ENCODE data around the gene TRPM3.

DNA sequence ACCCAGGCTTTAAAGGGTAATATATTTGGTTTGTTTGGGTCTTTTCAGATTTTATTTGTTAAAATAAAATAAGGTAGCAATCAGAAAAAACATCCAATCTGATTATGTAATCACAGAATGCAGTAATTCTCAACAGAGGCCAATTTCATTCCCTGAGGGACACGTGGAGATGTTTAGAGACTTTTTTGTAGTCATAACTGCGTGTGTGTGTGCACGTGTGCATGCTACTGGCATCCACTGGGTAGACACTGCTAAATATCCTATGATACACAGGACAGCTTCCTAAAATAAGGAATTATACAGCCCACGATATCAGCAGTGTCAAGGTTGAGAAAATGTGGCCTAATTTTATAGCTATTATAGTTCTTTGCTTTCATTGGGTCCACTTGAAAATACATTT, 526.2 kb downstream of the TRPM3 start:
- TF ChIP-seq, protein P1, sequence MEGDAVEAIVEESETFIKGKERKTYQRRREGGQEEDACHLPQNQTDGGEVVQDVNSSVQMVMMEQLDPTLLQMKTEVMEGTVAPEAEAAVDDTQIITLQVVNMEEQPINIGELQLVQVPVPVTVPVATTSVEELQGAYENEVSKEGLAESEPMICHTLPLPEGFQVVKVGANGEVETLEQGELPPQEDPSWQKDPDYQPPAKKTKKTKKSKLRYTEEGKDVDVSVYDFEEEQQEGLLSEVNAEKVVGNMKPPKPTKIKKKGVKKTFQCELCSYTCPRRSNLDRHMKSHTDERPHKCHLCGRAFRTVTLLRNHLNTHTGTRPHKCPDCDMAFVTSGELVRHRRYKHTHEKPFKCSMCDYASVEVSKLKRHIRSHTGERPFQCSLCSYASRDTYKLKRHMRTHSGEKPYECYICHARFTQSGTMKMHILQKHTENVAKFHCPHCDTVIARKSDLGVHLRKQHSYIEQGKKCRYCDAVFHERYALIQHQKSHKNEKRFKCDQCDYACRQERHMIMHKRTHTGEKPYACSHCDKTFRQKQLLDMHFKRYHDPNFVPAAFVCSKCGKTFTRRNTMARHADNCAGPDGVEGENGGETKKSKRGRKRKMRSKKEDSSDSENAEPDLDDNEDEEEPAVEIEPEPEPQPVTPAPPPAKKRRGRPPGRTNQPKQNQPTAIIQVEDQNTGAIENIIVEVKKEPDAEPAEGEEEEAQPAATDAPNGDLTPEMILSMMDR (conservative IDR thresholded peaks at IDR 0.05; ENCODE audit: low read depth, low read length): no peak
- TF ChIP-seq EZH2phosphoT487 (IDR thresholded peaks at IDR 0.05; ENCODE audit: borderline replicate concordance, low read length): no peak

Measured in PC-3 (cell line).